Activated effector memory CD4-positive, alpha-beta T cell treated with anti-CD3 and anti-CD28 coated beads, Interleukin-2, amount 50 U/mL, for 16 hours (primary cell): ENCODE data around the gene CENPP.

Experiments used
- DNase-seq: peaks from one replicate; pipeline ENCODE4 v3.0.0-alpha.2; 2020

CENPP gene

GRCh38 chr9:92483627-92484545 is 158.1 kb downstream of the CENPP start:
- DNase-seq, result no peak

GRCh38 chr9:92484563-92484962 is 158.8 kb downstream of the CENPP start:
- no peak for DNase-seq

GRCh38 chr9:92486371-92486770 is 160.6 kb downstream of the CENPP start:
- DNase-seq, result no peak

- DNase-seq, result no peak
Measured at GRCh38 chr9:92488681-92489550, 163.2 kb downstream of the CENPP start.

GRCh38 chr9:92492781-92493401 is 167.1 kb downstream of the CENPP start:
- no peak for DNase-seq

GRCh38 chr9:92493749-92494387 is 168.1 kb downstream of the CENPP start:
- no peak for DNase-seq

DNA sequence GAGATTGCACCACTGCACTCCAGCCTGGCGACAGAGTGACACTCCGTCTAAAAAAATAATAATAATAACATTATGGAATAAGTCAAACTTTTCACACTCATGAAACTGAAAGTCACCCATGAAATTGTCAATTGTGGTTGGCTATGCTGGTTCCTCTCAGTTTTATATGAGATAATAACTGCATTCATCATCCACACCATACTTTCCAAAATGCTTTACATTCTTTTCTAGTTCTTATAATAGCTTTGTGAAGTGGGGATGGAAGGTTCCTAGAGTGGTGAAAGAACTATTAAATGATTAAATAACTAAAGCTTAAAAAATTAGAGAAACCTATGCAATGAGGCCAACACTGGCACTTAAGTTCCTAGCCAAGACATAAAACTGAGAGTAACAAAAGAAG is 169.1 kb downstream of the CENPP start:
- DNase-seq, result no peak

DNA sequence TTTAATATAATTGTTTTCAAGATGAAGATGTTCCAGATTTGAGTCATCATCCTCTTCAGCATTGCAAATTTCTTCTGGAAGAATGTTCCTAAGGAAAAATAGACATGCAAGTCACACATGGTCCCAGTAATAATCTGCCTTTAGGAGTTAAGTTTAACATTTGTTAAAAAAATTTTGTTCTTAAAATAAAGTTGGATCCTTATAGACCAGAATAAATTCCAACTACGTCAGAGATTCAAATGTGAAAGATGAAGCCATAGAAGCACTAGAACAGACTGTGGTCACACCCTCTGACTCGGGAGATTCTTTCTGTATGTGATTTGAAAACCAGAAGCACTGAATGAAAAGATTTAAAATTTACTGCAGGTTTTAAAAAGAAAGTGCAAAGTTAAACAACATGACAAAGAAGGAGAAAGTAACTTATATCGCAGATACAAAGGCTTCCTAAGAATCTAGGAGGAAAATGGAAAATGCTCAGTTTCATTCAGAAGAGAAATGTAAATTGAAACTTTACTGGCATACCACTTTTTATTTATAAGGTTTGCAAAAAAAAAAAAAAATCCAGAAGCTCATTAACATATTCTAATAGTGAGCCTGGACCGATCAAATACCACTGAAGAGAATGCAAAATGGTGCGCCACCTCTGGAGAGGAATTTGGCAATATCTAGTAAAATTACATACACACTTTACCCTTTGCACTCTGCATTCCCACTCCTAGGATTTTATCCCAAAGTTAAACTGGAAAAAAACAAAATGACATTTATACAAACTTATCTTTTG is 170.8 kb downstream of the CENPP start:
- DNase-seq, result no peak

DNA sequence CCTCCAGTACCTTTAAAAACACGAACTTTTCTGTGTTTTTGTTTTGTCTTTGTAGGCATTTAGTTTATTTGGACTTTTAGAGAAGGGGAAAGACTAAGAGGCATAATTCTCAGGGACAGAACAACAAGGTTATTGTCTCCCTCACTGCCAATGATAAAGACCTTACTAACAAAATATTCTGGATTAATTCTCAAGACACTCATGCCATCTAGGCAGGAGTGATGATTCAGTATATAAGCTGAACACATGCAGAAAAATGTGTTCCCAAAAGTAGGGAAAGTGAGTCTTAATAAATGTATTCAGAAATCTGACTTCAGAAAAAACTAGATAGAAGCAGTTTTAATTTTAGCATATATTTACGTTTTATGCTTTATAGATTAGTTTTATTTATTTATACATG is 173.9 kb downstream of the CENPP start:
- DNase-seq, result no peak

- DNase-seq, result no peak
Measured at GRCh38 chr9:92500725-92501124, 175.0 kb downstream of the CENPP start.

DNA sequence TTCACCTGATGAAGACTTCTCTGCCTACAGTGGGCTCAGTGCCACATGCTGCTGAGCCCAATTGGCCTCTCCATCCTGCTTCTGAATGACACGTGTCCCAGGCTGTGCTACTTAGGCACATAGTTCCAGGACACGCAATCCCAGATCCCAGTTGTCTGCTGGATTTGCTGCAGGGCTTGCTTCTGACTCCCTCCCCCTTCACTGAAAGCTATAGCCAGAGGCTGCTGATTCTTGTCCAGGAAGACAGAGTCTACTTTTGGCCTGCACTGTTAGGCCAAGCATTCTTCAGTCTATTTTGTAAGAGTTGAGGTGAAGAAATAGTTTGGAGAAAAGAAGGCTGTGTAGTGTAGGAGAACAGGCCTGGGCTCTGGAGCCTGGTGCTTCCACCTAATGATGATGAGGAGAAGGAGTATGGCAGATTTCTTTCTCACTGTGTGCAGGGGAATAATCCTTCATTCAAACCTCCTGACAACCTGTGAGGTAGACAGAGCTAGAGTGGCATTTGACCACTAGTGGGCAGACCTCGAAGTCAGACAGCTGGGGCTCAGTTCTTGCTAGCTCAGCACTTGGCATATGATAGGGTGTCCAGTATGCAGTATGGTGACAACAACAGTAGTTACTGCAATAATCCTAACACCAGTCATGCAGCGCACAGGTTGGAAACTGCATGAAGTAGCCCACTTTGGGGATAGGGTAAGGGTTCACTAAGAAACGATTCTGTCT is 176.1 kb downstream of the CENPP start:
- no peak for DNase-seq

- DNase-seq, result no peak
Measured at GRCh38 chr9:92503156-92503555, 177.4 kb downstream of the CENPP start.

DNA sequence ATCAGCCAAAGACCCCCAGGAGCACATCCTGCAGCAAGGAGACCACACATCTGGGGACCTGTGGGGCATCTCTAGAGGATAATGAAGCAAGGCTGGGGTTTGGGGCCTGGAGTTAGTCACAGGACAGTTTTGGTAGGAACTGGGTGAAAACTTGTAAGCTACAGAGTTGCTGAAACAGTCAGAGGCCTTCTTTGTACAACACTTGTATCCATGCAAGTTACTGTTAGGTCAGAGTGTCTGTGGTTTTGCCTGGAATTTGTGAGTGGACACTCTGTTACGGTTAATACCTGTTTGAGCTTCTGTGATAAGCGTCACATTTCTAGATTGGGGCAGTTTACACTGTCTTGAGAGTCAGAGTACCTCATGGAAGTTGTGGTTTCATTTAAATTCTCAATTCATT is 179.1 kb downstream of the CENPP start:
- no peak for DNase-seq

DNA sequence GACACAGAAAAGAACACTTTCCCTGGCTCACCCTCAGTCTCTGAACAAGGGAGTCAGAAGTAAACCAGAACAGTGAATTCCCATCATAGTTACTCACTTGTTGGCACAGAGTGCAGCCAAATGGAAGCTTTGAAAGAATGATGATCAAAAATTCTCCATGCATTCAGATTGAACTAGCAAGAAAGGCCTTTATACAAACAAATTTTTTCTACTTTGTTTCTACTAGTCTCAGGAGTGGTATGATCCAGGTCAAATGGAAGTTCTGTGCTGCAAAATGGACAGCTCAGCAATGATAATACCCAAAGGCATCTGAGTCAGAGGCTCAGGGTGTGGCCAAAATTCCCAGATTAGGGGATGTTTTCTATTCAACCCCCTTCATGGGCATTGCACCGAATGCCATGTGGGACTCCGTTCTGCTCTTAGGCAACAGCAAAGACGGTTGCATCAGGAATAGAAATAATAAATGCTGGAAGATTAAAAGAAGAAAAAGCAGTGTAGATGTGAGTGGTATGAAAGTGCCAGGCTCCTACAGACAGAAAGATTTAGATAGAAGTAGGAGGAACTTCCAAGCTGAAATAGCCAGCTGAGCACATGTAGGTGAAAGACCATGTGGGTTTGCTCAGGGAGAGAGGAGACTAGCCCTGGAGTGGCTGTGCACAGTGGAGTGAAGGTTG is 180.6 kb downstream of the CENPP start:
- DNase-seq, result no peak

DNA sequence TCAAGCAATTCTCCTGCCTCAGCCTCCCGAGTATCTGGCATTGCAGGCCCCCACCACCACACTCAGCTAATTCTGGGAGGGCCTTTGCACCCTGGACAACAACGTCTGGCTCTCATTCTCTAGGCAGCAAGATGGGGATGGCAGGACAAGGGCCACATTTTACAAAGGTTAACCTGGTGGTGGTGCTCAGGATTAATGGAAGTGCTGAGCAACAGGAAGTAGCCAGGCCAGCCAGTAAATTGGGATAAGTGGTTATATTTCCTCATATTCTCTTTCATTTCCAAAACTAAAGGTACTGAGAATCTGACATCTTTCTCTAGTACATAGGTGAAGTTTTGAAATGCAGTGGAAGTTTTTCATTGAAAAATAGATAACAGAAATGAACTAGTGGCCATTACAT is 181.3 kb downstream of the CENPP start:
- DNase-seq, result no peak

- DNase-seq, result no peak
Measured at GRCh38 chr9:92507496-92507895, 181.7 kb downstream of the CENPP start.

DNA sequence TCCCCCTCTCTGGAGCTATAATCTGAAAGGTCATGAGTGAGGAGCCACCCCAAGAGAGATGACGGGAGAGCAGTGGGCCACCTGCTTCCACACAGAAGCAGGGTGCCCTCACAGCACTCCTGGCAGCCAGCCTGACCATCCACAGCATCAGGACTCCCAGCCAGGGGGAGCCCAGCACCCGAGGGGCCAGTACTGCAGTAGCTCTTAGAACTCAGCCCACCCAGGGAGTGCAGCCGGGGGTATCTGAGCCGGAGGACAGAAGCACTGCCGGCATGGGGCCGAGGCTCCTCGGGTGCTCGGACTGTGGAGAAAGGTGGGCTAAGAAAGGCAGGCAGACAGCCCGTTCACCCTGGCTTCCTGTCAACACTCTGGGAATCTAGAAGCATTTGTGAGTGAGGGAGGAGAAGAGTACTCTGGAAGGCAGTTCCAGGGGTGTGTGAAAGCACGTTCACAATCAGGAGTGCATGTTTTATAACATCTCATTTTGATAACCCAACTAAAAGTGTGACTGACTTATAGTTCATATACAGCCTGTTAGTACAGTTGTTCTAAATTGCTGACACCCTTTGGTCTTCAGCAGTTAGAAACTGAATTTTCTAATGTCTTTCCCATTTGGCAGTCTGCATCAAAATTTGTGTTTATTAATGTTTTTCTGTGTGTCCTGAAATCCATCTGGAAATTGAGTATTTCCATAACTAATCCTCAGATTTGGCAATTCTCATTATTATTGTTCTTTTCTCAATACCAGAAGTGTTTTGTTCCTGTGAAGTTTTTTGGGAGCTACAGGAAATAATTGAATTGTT is 182.5 kb downstream of the CENPP start:
- DNase-seq, result no peak

GRCh38 chr9:92509050-92509449 is 183.3 kb downstream of the CENPP start:
- DNase-seq, result no peak

- DNase-seq, result no peak
Measured at GRCh38 chr9:92510747-92511146, 185.0 kb downstream of the CENPP start.

GRCh38 chr9:92512622-92513021 is 186.9 kb downstream of the CENPP start:
- no peak for DNase-seq
